GM19324 (cell line): ENCODE measurements around the gene ABCC1.
"Not testable (repeated sequence)": the region's sequence is repeated elsewhere in the genome, so short reads cannot be mapped to it uniquely, and the experiment has no call there.

Experiments
- ATAC-seq: cut with Tn5 transposase; IDR thresholded peaks from one replicate; pipeline ENCODE4 v1.9.1; 2021; ENCODE audit warnings: mild to moderate bottlenecking, moderate library complexity; ENCODE audit not compliant: unreplicated experiment, low FRiP score

The ABCC1 gene

DNA sequence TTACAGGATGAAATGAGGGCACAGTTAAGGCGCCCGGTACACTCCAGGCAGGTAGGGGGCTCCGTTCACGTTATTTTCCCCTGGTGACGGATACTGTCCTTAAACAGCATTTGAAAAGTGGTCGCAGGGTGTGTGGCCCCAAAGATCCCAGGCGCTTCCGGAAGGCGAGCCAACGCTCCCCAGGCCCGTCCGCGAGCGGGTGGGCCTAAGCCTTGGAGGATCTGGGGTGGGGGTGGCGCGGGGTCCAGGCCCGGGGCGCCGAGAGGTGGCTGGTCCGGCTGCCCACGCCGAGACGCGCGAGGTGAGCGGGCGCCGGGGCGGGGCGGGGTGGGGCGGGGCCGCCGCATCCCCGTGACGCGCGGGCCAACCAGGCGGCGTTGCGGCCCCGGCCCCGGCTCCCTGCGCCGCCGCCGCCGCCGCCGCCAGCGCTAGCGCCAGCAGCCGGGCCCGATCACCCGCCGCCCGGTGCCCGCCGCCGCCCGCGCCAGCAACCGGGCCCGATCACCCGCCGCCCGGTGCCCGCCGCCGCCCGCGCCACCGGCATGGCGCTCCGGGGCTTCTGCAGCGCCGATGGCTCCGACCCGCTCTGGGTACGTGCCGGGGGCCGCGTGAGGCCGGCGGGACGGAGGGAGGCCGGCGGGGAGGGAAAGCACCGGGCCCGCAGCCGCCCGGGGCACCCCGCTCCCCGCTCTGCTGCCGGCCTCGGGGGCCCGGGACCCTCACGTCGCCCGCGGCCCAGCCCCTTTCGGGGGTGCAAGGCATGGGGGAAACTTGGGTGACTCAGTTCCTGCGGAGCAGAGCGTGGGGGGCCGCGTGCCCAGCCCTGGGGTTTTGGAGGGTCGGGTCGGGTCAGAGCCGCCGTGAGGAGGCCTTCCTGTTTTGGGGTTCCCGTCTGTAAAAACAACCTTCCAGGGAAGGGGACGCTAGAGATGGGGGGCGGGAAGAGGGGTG is at the start of gene ABCC1:
Gene ABCC1, plus strand, starts transcription at position 407 of the 951 bp plus-strand sequence. Its CDS starts 136 bp downstream, at position 543.
- ATAC-seq = peak; percentile 70

DNA sequence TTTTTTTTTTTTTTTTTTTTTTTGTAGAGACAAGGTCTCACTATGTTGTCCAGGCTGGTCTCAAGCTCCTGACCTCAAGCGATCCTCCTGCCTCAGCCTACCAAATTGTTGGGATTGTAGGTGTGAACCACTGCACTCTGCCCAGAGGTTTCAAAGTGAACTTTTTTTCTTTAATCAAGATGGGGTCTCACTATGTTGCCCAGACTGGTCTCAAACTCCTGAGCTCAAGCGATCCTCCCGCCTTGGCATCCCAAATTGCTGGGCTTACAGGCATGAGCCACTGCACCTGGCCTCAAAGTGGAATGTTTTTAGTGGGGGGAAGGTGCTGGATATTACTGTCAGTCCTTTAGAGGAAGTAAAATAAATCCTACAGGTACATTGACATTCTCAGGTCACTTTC is 49.1 kb upstream of the ABCC1 start:
- no peak for ATAC-seq

DNA sequence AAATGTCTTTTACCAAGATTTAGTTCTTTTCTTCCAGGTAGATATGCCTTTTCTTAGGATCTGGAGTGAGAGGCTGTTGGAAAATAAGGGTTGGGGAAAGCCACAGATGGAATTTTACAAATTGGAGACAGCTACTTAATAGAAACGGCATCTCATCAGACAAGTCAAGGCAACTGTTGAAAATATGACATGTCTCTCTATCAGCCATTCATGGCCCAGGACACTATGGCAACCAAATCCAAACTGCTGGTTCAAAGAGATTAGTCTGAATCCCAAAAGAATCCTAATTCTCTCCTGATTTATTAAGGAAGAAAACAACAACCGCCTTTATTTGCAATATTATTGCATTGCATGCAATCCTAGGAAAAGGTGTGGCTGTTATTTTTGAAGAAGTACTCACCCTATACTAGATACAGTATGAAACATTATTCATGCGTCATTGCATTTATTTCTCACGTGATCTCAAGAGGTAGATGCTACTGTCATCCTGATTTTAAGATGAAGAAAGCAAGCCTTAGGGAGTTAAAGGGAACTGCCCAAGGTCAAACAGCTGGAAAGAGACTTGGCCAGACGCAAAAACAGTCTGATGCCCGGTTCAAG is 48.4 kb upstream of the ABCC1 start:
- ATAC-seq = no peak

DNA sequence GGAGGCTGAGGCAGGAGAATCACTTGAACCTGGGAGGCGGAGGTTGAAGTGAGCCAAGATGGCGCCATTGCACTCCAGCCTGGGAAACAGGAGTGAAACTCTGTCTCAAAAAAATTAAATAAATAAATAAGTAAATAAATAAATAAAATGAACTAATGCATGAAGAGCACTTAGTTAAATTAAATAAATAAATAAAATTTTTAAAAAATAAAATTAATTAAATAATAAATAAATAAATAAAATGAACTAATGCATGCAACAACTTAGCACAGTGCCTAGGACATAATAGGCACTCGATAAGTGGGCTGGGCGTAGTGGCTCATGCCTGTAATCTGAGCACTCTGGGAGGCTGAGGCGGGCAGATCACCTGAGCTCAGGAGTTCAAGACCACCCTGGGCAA is 45.5 kb upstream of the ABCC1 start:
- no peak for ATAC-seq

DNA sequence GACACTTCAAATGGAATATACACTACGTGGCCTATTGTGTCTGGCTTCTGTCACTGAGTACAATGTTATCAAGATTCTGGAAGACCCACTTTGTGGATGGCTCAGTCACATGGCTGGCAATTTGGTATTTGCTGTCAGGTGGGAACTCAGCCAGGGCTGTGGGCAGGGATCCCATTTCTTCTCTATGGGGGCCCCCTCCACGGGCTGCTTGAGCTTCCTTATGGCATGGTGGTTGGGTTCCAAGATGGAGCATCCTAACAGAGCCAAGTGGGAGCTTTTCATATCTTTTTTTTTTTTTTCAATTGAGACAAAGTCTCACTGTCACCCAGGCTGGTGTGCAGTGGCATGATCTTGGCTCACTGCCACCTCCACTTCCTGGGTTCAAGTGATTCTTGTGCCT is 43.0 kb upstream of the ABCC1 start:
- ATAC-seq = no peak

DNA sequence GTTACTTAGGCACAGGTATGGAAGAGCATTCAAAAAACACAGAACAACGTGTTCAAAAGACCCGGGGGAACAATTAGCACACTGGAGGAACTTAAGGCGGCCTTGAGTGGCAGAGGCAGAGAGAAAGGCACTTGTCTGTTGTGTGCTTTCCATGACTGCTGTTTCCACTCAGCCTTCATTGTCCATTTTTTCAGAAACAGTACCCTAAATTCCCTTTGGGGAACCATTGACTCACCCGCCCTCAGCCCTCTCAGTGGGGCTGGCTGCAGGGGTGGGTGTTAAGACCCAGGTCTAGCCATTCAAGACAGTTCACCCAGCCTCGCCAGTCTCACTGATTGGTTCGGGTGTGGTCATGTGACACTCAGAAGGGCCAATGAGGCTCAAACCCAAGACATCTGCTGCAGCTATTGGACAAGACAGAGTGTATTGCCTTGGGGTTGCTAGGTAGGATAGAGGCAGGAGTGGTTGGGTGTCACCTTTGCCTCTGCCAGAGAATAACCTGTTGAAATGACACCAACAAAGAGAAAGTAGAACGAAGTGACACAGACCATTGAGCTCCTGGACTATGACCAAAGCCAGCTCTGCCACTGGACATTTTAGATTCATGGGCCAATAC is 41.4 kb upstream of the ABCC1 start:
- ATAC-seq = peak; percentile 90

DNA sequence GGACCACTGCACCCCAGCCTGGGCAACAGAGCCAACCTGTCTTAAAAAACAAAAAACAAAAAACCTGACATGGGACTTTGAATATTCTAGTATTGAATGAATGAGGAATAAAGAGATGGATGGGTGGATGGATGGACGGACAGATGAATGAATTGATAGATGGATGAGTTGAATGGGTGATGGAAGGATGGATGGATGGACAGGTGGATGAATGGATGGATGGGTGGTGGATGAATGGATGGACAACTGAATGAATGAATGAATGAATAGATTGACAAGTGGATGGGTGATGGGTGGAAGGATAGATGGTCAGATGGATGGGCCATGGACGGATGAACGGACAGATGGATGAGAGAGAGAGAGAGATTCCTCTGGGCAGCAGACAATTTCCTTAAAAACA is 38.2 kb upstream of the ABCC1 start:
- no peak for ATAC-seq

DNA sequence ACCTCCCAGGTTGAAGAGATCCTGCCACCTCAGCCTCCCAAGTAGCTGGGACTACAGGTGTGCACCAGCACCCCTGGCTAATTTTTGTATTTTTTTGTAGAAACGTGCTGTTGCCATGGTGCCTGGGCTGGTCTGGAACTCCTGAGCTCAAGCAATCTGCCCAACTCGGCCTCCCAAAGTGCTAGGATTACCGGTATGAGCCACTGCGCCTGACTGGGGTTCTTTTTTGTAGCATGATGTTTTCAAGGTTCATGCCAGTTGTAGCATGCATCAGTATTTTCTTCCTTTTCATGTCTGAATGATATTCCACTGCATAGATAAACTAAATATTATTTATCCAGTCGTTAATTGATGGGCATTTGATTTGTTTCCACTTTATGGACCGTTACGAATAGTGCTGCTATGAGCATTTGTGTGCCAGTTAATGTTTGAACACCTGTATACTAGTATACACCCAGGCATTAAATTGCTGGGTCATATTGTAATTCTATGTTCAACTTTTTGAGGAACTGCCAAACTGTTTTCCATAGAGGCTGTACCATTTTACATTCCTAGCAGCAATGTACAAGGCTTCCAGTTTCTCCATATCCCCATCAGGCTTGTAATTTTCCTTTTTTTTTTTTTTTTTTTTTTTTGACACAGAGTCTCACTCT is 36.2 kb upstream of the ABCC1 start:
- ATAC-seq = no peak

DNA sequence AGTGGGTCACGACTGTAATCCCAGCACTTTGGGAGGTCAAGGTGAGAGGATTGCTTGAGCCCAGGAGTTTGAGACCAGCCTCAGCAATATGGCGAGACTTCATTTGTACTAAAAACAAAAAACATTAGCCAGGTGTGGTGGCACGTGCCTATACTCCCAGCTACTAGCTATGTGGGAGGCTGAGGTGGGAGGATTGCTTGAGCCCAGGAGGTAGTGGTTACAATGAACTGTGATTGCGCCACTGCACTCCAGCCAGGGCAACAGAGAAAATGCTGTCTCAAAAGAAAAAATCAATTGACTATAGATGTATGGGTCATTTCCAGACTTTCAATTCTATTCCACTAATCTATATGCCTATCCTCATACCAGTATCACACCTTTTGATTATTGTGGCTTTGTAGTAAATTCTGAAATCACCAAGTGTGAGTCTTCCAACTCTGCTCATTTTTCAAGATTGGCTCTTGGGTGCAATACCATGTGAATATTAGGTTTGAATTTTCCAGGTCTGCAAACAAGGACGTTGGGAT is 33.8 kb upstream of the ABCC1 start:
- ATAC-seq = no peak

DNA sequence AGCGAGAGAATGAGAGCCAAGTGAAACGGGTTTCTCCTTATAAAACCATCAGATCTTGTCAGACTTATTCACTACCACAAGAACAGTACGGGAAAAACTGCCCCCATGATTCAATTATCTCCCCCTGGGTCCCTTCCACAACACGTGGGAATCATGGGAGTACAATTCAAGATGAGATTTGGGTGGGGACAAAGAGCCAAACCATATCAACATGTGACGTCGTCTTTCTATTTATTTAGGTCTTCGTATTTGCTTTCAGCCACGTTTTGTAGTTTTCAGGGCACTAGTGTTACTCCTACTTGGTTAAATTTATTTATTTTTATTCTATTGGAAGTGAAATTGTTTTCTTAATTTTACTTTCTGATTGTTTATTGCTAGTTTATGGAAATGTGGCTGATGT is 33.1 kb upstream of the ABCC1 start:
- no peak for ATAC-seq

DNA sequence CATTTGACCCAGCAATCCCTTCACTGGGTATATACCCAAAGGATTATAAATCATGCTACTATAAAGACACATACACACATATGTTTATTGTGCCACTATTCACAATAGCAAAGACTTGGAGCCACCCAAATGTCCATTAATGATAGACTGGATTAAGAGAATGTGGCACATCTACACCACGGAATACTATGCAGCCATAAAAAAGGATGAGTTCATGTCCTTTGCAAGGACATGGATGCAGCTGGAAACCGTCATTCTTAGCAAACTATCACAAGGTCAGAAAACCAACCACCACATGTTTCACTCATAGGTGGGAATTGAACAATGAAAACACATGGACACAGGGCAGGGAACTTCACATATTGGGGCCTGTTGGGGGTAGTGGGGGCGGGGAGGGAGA is 31.1 kb upstream of the ABCC1 start:
- ATAC-seq = not testable (repeated sequence)

DNA sequence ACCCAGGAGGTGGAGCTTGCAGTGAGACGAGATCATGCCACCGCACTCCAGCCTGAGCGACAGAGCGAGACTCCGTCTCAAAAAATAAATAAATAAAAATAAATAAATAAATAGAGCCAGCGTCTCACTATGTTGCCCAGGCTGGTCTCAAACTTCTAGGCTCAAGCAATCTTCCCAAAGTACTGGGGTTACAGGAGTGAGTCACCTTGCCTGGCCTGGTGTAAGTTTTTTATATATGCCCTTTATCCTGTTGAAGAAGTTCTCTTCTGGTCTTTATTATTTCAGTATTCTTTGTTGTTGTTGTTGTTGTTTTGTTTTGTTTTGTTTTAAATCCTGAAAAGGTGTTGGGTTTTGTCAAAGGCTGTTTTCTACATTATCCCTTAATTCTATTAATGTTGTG is 30.1 kb upstream of the ABCC1 start:
- no peak for ATAC-seq

DNA sequence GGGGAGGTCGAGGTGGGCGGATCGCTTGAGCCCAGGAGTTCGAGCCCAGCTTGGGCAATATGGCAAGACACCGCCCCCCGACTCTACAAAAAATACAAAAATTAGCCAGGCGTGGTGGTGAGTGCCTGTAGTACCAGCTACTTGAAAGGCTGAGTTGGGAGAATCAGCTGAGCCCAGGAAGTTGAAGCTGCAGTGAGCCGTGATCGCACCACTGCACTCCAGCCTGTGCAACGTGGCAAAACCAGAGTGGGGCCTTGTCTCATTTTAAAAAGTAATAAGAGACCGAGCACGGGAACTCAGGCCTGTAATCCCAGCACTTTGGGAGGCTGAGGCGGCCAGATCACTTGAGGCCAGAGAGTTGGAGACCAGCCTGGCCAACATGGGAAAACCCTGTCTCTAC is 24.4 kb upstream of the ABCC1 start:
- no peak for ATAC-seq

DNA sequence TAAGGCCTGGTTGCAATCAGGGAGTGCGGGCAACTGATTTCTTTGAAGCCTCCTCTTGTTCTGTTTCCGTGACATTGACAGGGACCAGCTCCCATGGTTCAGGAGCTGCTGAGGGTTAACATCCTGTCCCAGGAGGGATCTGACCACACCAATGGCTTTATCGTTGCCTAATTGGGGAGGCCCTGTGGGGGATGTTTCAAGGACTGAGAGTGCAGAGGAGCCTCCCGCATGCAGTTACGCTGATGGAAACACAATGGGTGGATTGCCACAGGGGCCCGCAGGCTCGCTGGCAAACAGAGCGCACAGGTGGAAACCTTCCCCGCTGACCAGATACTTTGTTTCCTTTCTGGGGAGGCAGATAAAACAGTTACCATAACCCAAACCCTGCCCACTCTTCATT is 23.8 kb upstream of the ABCC1 start:
- no peak for ATAC-seq

DNA sequence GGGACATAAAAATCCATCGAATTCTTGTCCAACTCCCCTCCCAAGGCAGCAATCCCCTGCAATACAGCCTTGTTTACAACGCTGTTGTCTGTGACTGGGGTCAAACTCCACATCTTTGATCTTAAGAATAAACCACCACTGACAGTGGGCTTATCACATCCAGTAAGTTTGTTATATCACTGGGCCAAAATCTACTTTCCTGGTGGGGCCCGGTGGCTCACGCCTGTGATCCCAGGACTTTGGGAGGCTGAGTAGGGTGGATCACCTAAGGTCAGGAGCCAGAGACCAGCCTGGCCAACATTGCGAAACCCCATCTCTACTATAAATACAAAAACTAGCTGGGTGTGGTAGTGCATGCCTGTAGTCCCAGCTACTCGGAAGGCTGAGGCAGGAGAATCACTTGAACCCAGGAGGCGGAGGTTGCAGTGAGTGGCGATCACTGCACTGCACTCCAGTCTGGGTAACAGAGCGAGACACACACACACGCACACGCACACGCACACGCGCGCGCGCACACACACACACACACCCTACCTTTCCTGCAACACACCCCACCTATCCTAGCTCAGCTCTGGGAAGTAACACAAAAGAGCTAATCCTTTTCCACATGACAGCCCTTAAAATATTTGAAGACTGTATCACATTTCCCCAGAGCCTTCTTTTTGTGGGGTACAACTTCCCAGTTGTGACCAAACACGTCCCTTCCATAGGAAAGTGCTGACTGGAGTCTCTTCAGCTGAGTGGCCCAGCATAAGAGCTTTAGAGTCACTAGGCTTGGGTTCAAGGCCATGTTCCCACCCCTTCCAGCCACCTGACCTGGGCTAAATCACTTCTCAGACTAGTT is 20.9 kb upstream of the ABCC1 start:
- ATAC-seq = no peak

DNA sequence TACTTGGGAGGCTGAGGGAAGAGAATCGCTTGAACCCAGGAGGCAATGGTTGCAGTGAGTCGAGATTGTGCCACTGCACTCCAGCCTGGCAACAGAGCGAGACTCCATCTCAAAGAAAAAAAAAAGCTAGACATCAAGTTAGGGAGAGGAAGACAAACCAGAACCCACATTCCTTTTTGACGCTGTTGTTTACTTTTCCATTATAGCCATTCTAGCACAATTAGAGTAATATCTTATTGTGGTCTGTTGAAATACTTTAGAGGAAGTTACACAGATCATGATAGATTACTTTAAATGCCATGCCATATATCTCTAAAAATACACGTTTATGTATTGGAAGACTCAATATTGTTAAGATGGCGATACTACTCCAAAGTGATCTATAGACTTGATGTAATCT is 16.5 kb upstream of the ABCC1 start:
- ATAC-seq = no peak

DNA sequence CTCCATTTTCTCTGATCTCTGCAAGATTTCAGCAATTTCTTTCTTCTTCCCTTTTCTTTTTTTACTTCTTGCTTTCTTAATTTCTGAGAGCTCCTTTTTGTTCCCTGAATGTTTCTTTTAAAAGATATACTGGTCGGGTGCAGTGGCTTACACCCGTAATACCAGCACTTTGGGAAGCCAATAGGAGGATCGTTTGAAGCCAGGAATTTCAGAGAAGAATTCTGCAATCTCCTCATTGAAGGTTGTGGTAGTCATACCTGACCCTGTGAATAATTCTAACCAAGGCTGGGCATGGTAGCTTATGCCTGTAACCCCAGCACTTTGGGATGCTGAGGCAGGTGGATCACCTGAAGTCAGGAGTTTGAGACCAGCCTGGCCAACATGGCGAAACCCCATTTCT is 15.6 kb upstream of the ABCC1 start:
- ATAC-seq = no peak

DNA sequence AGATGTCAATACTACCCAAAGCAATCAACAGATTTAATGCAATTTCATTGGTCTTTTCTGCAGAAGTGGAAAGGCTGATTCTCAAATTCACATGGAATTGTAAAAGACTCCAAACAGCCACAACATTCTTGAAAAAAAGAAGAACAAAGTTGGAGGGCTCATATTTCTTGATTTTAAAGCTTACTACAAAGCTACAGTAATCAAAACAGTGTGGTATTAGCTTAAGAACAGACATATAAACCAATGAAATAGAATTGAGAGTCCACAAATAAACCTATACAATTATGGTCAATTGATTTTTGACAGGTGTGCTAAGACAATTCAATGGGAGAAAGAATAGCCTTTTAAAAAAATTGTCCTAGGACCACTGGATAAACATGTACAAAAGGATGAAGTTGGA is 14.4 kb upstream of the ABCC1 start:
- no peak for ATAC-seq

DNA sequence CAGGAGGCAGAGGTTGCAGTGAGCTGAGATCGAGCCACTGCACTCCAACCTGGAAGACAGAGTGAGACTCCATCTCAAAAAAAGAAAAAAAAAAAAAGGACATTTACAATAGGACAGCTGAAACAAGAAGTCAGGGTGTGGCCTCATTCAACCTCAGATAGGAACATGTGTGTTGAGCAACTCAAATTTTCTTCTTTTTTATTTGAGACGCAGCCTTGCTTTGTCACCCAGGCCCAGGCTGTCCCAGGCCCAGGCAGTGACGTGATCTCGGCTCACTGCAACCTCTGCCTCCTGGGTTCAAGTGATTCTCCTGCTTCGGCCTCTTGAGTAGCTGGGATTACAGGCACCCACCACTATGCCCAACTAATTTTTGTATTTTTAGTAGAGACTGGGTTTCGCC is 12.6 kb upstream of the ABCC1 start:
- not testable (repeated sequence) for ATAC-seq
